Measurements from ENCODE around the gene DOCK4.

DNA sequence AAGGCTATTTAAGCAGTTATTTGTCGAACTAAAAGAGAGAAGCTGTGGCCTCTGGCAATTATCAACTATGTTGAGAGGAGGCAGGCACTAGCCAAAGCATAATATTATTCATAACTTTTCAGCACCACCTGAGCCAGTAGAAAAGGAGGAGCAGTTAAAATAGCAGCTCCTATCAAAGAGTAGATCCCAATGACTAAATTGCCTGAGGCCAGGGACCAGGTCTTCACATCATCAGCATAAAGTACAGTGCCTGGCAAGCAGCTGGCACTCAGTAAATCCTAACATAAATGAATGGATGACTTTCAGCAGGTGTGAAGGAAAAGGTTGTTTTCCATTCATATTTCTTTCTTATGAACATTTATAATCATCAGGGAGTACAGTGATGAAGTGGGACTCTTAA is 334.9 kb downstream of the DOCK4 start:
- TF ChIP-seq MAFK (IDR thresholded peaks at IDR 0.05; ENCODE audit: partially characterized antibody) = no peak
- TF ChIP-seq KDM1A (IDR thresholded peaks at IDR 0.05; ENCODE audit: low read depth) = no peak
- no peak for TF ChIP-seq CHD4 (IDR thresholded peaks at IDR 0.05; ENCODE audit: borderline replicate concordance)
- TF ChIP-seq TFCP2L1 (CRISPR knock-in tag; IDR thresholded peaks at IDR 0.05) = no peak
- TF ChIP-seq, protein P1, sequence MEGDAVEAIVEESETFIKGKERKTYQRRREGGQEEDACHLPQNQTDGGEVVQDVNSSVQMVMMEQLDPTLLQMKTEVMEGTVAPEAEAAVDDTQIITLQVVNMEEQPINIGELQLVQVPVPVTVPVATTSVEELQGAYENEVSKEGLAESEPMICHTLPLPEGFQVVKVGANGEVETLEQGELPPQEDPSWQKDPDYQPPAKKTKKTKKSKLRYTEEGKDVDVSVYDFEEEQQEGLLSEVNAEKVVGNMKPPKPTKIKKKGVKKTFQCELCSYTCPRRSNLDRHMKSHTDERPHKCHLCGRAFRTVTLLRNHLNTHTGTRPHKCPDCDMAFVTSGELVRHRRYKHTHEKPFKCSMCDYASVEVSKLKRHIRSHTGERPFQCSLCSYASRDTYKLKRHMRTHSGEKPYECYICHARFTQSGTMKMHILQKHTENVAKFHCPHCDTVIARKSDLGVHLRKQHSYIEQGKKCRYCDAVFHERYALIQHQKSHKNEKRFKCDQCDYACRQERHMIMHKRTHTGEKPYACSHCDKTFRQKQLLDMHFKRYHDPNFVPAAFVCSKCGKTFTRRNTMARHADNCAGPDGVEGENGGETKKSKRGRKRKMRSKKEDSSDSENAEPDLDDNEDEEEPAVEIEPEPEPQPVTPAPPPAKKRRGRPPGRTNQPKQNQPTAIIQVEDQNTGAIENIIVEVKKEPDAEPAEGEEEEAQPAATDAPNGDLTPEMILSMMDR (IDR thresholded peaks at IDR 0.05) = no peak
- TF ChIP-seq GATA3 (IDR thresholded peaks at IDR 0.05; ENCODE audit: borderline replicate concordance) = no peak
